Naive thymus-derived CD8-positive, alpha-beta T cell (primary cell): ENCODE data around the gene RNF220. TPM values are rescaled to one million over a fixed set of nuclear protein-coding genes. Genes with fewer than 3 reads are reported as not detected.

Experiments used
- ATAC-seq, 2 donors: fragments of 150-1000 bp; cut with Tn5 transposase in 1 of 2; sonication (Bioruptor Pico), chemical (Tn5 transposase) in 1 of 2; 1 replicate in 1 of 2; 2 replicates in 1 of 2; pipeline ENCODE4 v1.10.0; 2021; ENCODE audit warnings: mild to moderate bottlenecking in 2 of 2, moderate library complexity in 2 of 2
- POLR2A ChIA-PET: fragments of 350-600 bp; sonication (Branson Sonifier 250); formaldehyde crosslinking; loops from one replicate; lab custom pipeline; 2021; ENCODE audit warnings: antibody characterized with exemption; lab: Charles Lee
- DNase-seq, 10 donors: peaks; one replicate each; pipeline versions ENCODE4 v3.0.0 to v3.0.0-alpha.2; 2020 to 2022
- H3K27ac Mint-ChIP-seq, 10 donors: one replicate each; pipeline ENCODE4 v1.8.0; 2020 to 2022; ENCODE audit warnings: mild to moderate bottlenecking in 10 of 10, mixed read lengths in 10 of 10, moderate library complexity in 4 of 10, inconsistent platforms in 1 of 10
- H3K27me3 Mint-ChIP-seq, 5 donors: one replicate each; pipeline ENCODE4 v1.8.0; 2021 to 2022; ENCODE audit warnings: mixed read lengths in 5 of 5
- H3K36me3 Mint-ChIP-seq, 3 donors: one replicate each; pipeline ENCODE4 v1.8.0; 2020 to 2022; ENCODE audit warnings: mixed read lengths in 3 of 3, mild to moderate bottlenecking in 2 of 3, inconsistent platforms in 1 of 3
- H3K4me1 Mint-ChIP-seq, 4 donors: one replicate each; pipeline ENCODE4 v1.8.0; 2021 to 2022; ENCODE audit warnings: mixed read lengths in 4 of 4
- H3K4me3 Mint-ChIP-seq, 10 donors: one replicate each; pipeline ENCODE4 v1.8.0; 2020 to 2022; ENCODE audit warnings: mild to moderate bottlenecking in 10 of 10, mixed read lengths in 10 of 10, moderate library complexity in 6 of 10, inconsistent platforms in 1 of 10
- H3K9me3 Mint-ChIP-seq, 9 donors: one replicate each; pipeline ENCODE4 v1.8.0; 2020 to 2022; ENCODE audit warnings: mixed read lengths in 9 of 9, mild to moderate bottlenecking in 3 of 9, inconsistent platforms in 1 of 9, moderate library complexity in 1 of 9
- polyA plus RNA-seq, 3 donors: library from polyadenylated mRNA; unstranded; fragments of 300-500 nt; fragmentation: Illumina TruSeq; gene quantifications; one replicate each; pipeline ENCODE4 v1.2.3, GENCODE V29; 2021
- total RNA-seq, 8 experiments: library from RNA in 2 of 8; stranded (reverse) in 2 of 8; gene quantifications; one replicate each; pipeline ENCODE4 v1.2.3 and lab custom pipeline; 2021 to 2026

The RNF220 gene
- total and polyA plus RNA-seq, 5 experiments from 2014 or later = 62.2 to 129 (median 103) TPM

DNA sequence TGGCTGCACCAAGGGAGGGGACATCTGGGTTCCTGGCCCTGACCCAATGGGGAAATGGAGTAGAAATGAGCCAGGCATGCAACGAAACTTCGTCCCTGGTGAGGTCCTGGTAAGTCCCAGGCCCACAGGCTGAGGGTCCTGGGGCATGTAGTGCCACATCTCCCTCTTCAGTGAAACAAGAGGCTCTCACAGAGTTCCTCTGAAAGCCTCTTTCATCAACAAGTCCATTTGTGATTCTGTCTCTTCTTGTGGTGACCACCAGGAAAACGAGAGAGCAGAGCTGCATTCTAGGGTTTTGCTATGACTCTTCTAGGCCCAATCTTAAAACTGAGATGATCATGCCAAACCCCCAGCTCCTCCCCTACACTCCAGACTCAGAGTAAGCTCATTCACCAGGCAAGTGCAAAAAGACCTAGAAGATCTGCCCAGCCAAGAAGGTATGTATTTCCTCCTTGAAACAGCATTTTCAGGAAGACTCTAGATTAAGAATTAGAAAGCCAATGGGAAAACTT is 24.3 kb upstream of the RNF220 start:
- POLR2A ChIA-PET = no interaction called here
- DNase-seq (no peak), ATAC-seq (no peak)
- no peaks in the 10 kb centered on the region for H3K9me3 Mint-ChIP-seq
- H3K36me3 Mint-ChIP-seq = no peaks in the 10 kb centered on the region
- H3K27me3 Mint-ChIP-seq = peaks cover 0 to 3% (median 0%) of the 10 kb centered on the region in 5 donors
- no peak overlapping the region for H3K27ac Mint-ChIP-seq
- H3K4me3 Mint-ChIP-seq = no peak overlapping the region
- no peaks in the 10 kb centered on the region for H3K4me1 Mint-ChIP-seq

DNA sequence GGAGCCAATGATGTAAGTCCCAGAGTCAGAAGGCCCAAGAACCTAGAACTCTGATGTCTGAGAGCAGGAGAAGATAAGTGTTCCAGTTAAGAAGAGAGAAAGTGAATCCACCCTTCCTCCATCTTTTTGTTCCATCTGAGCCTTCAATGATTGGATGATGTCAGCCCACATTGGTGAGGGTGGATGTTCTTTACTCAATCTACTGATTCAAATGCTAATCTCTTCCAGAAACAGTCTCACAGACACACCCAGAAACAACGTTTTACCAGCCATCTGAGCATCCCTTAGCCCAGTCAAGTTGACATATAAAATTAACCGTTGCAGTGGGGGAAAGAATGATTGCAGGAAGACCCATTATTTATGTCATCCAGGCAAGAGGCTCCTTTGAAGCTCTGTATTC is 16.5 kb upstream of the RNF220 start:
- DNase-seq = no peak
- H3K4me1 Mint-ChIP-seq = no peaks in the 10 kb centered on the region
- ATAC-seq = no peak
- H3K27me3 Mint-ChIP-seq = peaks cover 3 to 11% (median 9%) of the 10 kb centered on the region in 5 donors
- H3K27ac Mint-ChIP-seq = no peak overlapping the region
- no peaks in the 10 kb centered on the region for H3K36me3 Mint-ChIP-seq
- H3K4me3 Mint-ChIP-seq = no peak overlapping the region
- H3K9me3 Mint-ChIP-seq = no peaks in the 10 kb centered on the region
- POLR2A ChIA-PET = no interaction called here

DNA sequence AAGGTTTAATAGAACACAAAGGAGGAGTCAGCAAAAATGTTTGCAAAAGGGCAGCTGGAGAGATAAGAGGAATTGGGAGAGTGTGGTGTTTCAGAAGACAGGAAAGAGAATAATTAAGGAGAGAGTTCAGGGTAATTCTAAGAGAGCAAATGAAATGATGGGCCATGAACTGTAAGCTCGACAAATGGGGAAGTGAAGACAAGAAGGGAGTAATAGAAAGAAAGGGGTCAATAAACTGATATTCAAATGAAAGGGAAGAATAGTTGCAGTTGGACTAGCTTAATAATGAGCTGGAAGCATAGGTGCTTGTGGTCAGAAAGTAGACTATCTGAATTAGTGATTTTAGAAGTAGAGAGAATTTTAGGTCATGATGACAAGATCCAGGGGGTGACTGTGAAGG is 15.6 kb upstream of the RNF220 start:
- no peaks in the 10 kb centered on the region for H3K4me1 Mint-ChIP-seq
- DNase-seq (no peak), ATAC-seq (no peak)
- H3K27me3 Mint-ChIP-seq = peaks cover 7 to 18% (median 15%) of the 10 kb centered on the region in 5 donors
- H3K9me3 Mint-ChIP-seq = no peaks in the 10 kb centered on the region
- H3K27ac Mint-ChIP-seq = no peak overlapping the region
- no peaks in the 10 kb centered on the region for H3K36me3 Mint-ChIP-seq
- POLR2A ChIA-PET = interaction anchor here (0.6 kb wide), 1 partner anchor 1742 kb away, joined by 3 read pairs; no protein-coding TSS in a partner anchor
- no peak overlapping the region for H3K4me3 Mint-ChIP-seq

DNA sequence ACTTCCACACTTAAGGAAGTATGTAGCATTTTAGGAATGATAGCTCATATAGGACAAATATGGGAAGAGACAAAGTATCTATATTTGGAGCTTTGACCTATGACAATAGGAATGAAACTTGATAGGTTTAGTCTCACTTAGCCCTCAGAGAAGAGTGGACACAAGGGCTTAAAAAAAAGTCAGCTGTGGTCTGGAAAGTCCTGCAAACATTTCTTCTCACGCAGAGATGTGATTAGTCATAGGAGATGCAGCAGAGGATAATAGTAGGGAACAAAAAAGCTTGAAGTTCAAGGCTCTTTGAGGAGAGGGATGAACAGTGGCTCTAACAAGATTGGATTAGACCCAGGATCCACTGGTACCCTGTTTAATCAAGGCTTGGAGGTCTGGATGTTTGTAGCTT is 14.8 kb upstream of the RNF220 start:
- H3K4me3 Mint-ChIP-seq = no peak overlapping the region

DNA sequence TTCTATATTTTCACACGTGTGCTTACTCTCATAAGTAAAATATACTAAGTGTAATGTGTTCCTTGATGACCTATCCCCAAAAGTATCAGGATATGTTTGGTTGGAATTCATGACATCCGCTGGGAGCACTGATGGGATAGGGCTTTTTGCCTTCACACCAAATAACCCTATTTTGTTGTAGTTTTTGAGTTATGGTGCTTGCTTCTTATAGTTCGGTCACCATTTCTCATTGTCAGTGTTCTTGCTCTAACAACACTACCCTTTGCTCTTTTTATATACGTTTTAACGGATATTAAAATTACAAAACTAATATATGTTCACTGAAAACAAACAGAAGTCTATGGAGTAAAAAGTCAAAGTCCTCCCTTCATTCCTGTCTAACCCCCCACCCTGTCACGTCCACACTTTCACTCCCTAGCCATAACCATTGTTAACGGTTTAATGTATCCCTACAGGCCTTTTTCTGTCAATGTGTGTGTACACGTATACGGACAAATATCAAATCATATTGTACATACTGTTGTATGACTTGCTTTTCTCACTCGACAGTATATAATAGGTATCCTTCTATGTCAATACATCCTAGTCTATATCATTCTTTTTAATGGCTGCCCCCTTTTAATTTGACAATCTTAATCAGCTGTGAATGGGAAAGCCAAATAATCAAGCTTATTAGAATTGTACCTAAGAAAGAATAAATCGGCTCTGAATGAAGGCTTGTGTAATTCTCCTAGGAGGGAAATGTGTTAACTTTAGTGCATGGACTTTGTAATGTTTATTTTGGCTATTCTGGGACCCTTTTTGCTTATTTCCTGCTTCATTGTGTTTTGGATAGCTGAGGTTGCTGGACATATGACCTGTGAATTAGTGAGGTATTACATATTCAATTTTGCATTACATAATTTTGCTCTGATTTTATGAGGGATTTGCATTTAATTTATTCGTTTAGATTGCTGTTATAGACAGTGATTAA is 3.5 kb upstream of the RNF220 start:
- H3K4me1 Mint-ChIP-seq = peaks cover 6 to 17% (median 14%) of the 10 kb centered on the region in 4 donors
- ATAC-seq = no peak
- POLR2A ChIA-PET = no interaction called here
- H3K27me3 Mint-ChIP-seq = peaks cover 38 to 67% (median 64%) of the 10 kb centered on the region in 5 donors
- no peak for DNase-seq
- no peak overlapping the region for H3K4me3 Mint-ChIP-seq
- no peak overlapping the region for H3K27ac Mint-ChIP-seq
- peaks cover 0 to 4% (median 3%) of the 10 kb centered on the region in 3 donors for H3K36me3 Mint-ChIP-seq
- H3K9me3 Mint-ChIP-seq = peaks cover 0 to 5% (median 0%) of the 10 kb centered on the region in 9 donors

More for the DNA sequence above, 14.8 kb upstream of the RNF220 start:
- H3K27me3 Mint-ChIP-seq = peaks cover 11 to 23% (median 18%) of the 10 kb centered on the region in 5 donors
- POLR2A ChIA-PET = no interaction called here
- no peaks in the 10 kb centered on the region for H3K4me1 Mint-ChIP-seq
- ATAC-seq (no peak), DNase-seq (no peak)
- H3K9me3 Mint-ChIP-seq = peaks cover 0 to 2% (median 0%) of the 10 kb centered on the region in 9 donors
- no peak overlapping the region for H3K27ac Mint-ChIP-seq
- peaks cover 0 to 4% (median 0%) of the 10 kb centered on the region in 3 donors for H3K36me3 Mint-ChIP-seq

DNA sequence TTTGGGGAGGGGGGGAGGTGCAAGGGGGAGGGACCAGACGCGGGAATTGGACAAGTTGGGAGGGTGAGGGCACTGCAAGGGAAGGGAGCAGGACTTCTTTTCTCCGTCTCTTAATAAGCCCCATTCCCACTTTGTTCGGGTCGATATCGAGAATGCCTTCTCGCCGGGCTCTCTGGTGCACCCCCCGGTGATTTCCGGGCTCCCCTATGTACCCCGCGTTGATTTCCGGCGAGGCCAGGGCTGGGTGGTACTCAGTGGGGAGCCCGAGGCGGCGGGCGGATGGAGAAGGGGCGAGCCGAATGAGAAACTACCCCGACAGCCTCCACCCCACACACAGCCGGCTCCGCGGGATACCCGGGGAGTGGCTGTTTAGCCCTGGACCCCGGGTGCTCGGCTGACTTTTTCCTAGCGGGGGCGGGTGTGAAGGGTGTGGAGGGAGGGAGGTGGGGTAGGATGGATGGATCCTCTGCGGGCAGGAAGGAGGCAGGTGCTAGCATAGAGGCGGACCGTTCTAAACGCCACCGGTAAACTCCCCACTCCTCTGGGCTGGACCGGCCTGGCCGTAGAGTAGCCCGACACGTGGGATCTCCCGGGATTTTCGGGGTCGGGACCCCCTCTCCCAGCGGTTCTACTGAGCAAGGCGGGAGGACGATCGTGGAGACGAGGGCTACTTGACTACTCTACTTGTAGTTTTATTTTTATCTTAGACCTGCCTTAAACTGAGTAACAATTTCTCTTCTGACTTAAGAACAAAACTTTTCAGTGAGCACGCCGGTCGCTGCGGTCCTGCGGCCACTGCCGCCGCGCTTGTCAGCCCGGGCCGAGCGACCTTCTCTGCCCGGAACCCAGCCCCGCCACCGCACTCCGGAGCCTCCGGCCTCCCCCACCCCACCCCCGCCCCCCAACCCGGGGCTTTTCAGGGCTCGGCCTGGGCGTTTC is 1.0 kb downstream of the RNF220 start:
- peaks cover 11 to 40% (median 35%) of the 10 kb centered on the region in 4 donors for H3K4me1 Mint-ChIP-seq
- no peaks in the 10 kb centered on the region for H3K9me3 Mint-ChIP-seq
- peaks cover 0 to 3% (median 0%) of the 10 kb centered on the region in 3 donors for H3K36me3 Mint-ChIP-seq
- peak; percentile 60 to 71 for ATAC-seq
- H3K27ac Mint-ChIP-seq = peak overlapping the region in 2 of 10 donors; percentile 17 to 45
- DNase-seq = peak in 4 of 10 donors; percentile 26 to 46 (median 44)
- peak overlapping the region; percentile 86 to 94 (median 90) for H3K4me3 Mint-ChIP-seq
- peaks cover 35 to 65% (median 37%) of the 10 kb centered on the region in 5 donors for H3K27me3 Mint-ChIP-seq
- POLR2A ChIA-PET = no interaction called here

DNA sequence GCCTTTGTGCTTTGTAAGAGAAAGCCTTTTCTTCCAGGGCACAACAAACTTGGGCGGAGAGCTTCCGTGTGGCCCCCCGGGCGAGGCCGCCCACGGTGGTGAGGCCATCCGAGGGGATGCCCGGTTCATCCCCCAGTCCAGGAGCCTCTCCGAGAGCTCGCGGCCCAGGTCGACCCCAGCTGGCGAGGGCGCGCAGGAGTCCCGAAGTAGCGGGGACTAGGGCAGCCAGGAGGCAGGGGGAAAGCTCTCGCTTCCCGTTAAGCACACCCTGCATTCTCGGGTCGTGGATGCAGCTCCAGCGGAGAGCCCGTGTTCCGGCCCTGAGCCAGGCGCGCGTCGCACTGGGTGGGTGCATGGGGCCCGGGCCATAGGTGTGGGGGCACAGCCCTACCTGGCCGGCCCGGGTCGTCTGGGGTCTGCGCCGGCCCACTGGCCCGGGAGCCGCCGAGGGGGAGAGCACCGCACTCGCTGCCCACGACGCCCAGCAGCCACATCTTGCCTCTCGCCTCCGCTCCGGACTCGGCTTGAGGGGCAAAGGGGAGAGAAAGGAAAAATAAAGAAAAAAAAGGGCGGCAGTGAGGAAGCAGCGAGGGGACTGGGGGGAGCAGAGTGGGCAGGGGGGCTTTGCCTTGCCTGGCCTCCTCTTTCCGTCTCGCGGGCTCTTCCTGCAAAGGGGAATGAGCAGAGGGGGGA is 1.8 kb downstream of the RNF220 start:
- Mint-ChIP-seq H3K9me3 (no peaks in the 10 kb centered on the region), H3K27me3 (peaks cover 29 to 59% (median 30%) of the 10 kb centered on the region in 5 donors), H3K36me3 (peaks cover 0 to 3% (median under 1%) of the 10 kb centered on the region in 3 donors), H3K4me1 (peaks cover 11 to 40% (median 35%) of the 10 kb centered on the region in 4 donors), H3K27ac (no peak overlapping the region), H3K4me3 (peak overlapping the region; percentile 53 to 94 (median 90))
- POLR2A ChIA-PET = interaction anchor here (0.9 kb wide), 1 partner anchor 225 kb away, joined by 4 read pairs; no protein-coding TSS in a partner anchor
- ATAC-seq (peak; percentile 26 to 47), DNase-seq (peak in 3 of 10 donors; percentile 24 to 26 (median 24))

DNA sequence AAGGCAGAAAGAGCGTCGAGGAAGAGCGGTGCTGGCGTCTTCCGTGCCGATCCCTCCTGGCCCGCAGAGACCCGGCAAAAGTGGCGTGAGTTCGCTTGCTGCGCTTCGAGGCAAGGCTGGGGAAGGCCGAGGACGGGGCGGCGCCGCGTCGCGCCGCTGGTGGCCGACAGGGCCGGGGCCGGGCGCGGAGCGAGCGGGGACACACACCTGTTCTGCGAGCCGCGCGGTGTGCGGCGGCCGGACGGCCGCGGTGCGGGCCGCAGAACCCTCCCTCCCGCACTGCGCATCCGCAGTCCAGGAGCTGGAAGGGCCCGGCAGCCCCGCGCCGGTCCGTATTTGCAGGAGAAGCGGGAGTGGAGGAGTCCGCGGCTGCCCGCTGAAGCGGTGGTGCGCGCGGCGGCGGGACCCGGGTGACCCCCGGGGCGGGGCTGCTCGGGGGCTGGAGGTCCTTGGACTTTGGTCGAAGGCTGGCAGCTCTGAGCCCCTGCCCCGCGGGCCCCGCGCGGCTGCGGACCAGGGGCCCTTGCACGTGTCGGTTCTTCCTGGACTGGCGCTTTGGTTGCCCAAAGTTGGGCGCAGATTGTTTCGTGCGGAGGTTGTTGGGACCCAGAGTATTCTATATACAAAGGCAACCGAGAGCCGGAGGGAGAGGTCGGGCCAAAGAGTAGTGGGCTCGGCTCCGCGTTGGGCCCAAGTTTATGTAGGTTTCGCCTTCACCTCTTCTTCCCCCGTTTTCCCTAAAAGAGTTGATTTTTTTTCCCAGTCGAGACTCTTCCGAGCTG is 2.6 kb downstream of the RNF220 start:
- Mint-ChIP-seq H3K36me3 (peaks cover 0 to 3% (median 2%) of the 10 kb centered on the region in 3 donors), H3K4me1 (peaks cover 11 to 40% (median 35%) of the 10 kb centered on the region in 4 donors), H3K4me3 (peak overlapping the region; percentile 59 to 94 (median 72)), H3K9me3 (no peaks in the 10 kb centered on the region), H3K27me3 (peaks cover 22 to 53% (median 24%) of the 10 kb centered on the region in 5 donors), H3K27ac (peak overlapping the region in 1 of 10 donors; percentile 34)
- POLR2A ChIA-PET = interaction anchor here (0.9 kb wide), 1 partner anchor 224 kb away, joined by 4 read pairs; no protein-coding TSS in a partner anchor
- ATAC-seq (no peak), DNase-seq (peak in 2 of 10 donors; percentile 19 to 20)

DNA sequence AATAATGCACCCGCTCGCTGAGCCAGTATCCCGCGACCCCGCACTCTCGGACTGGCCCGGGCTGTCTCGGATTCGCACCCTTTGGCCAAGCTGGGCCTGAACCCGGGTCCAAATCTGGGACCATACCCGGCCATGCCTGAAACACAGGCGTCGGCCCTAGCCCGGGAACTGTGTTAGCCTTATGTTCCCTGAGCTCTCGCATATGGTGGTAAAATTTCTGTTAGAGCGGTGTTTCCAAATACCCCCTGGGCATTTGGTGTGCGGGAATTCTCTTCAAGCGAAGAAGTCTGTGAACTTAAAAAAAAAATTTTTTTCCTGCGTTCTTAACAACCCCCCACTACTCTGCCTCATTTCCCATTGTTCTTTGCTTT is 3.1 kb downstream of the RNF220 start:
- POLR2A ChIA-PET = interaction anchor here (0.9 kb wide), 1 partner anchor 223 kb away, joined by 4 read pairs; no protein-coding TSS in a partner anchor
- Mint-ChIP-seq H3K36me3 (peaks cover 0 to 3% (median 2%) of the 10 kb centered on the region in 3 donors), H3K4me3 (peak overlapping the region; percentile 47 to 72 (median 66)), H3K9me3 (no peaks in the 10 kb centered on the region), H3K4me1 (peaks cover 11 to 40% (median 35%) of the 10 kb centered on the region in 4 donors), H3K27me3 (peaks cover 16 to 47% (median 18%) of the 10 kb centered on the region in 5 donors), H3K27ac (no peak overlapping the region)
- peak in 2 of 10 donors; percentile 11 to 18 for DNase-seq
- no peak for ATAC-seq

DNA sequence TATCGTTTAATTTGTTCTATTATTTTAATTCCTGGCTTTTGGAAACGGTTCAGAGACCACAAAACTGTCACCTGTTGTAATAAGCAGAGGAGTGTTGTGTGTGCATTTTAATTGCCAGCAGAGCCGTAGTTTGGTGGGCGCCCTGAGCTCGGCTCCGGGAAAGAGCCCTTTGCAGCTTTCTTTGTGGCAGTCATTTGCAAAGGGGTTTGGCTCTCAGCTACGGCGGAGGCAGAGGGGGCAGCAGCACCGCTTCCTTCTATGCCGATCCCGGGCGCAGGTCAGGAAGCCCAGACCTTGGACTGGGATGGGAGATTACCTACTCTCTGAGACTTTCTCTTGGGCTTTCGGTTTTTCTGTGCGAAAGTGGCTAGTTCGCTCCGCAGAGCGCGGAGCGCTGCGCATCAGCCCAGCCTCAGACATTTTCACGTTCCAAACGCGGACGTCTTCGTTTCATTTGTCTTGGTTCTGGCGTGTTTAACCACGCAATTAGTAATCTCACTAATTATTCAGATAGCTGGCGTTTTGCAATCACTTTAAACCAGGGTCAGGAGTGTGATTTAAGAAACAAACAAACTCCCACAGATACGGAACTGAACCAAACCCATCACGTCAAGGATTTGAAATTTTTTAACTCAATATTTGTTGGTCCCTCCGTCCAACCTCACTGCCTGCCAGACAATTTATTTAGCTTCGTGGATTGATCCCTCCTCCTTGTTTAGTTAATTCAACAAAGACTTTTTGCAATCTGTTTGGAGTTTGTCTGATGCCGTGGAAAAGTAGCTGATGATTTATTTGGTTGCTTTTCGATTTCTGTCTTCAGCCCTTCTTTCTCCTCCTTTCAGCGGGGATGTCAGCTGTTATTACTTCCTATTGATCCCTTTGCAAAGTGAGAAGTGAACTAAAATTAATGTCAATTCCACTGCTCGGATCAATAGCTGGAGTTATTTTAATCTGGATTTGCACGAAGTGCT is 3.9 kb downstream of the RNF220 start:
- Mint-ChIP-seq H3K36me3 (peaks cover 0 to 3% (median 2%) of the 10 kb centered on the region in 3 donors), H3K27me3 (peaks cover 15 to 45% (median 18%) of the 10 kb centered on the region in 5 donors), H3K4me1 (peaks cover 11 to 40% (median 35%) of the 10 kb centered on the region in 4 donors), H3K27ac (peak overlapping the region in 1 of 10 donors; percentile 15), H3K4me3 (peak overlapping the region; percentile 41 to 82 (median 64)), H3K9me3 (no peaks in the 10 kb centered on the region)
- DNase-seq (peak in 2 of 10 donors; percentile 26 to 28), ATAC-seq (no peak)
- POLR2A ChIA-PET = no interaction called here
